ENCODE measurements around the gene LPP.

DNA sequence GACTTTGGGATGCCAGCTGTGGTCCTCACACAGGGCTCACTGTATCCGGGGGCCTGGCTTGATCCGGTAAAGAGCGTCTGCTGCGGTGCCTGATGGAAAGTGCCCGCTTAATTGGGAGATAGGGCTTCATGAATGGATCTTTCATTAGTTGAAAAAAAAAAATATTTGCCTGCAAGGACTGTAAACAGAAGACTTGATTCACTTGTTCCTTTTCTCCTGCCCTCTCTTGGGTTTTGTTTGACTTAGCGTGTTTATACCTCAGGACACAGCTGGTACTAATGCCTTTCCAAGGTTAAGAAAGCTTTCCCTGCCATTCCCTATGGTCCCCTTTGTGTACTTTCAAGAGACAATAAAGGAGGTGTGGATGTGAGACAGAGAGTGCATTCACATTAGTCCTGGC lies 493.3 kb downstream of the LPP start:
- TF ChIP-seq CTCF (IDR thresholded peaks at IDR 0.05) (no peak), POLR2A (IDR thresholded peaks at IDR 0.05) (no peak), POLR2AphosphoS5 (IDR thresholded peaks at IDR 0.05) (no peak), EP300 (IDR thresholded peaks at IDR 0.05) (no peak)

Measured in stomach (tissue), 4 donors.